Dermis blood vessel endothelial cell (primary cell): ENCODE data around the gene CACNA2D3. TPM values are rescaled to one million over a fixed set of nuclear protein-coding genes. Genes with fewer than 3 reads are reported as not detected.

Source experiments
- DNase-seq: peaks from one replicate; pipeline ENCODE4 v3.0.0; 2010
- total RNA-seq: library from RNA; depleted of rRNA; stranded (reverse); fragments of >200 nt; gene quantifications from 2 replicates; pipeline ENCODE4 v1.2.3, GENCODE V29; 2014

CACNA2D3 gene
- total RNA-seq, 1 donor from 2014 or later, result under 0.01 TPM

DNA sequence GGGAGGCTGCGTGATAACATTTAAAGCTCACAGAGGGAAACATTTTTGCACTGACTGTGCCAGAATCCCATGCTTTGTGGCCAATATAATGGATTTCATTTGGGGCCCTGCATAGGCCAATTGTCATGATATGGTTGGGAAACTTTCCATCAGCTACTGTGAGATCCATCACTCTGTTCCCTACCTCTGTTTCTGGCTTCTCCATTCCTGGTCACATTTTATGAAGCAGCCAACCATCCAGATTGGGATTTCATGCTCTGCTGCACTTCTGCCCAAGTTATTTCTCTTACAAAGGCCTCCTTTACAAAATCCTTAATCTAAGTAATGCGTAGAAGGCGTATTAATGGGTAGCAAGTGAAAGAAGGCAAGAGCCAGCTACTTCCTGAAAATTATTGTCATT is 584.4 kb downstream of the CACNA2D3 start:
- DNase-seq, result no peak

DNA sequence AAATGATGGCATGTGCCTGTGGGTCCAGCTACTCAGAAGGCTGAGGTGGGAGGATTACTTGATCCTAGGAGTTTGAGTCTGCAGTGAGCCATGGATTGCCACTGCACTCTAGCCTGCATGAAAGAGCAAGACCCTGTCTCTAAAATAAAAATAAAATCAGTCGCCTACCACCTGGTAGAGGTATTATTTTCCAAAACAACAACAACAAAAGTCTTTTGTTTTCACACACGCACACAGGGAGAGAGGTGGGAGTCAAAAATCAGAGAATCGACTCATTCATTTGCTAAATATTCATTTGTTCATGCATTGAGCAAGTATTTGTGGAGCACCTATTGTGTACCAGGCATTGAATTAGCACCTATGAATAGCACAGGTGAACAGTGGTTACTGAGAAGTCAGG is 587.4 kb downstream of the CACNA2D3 start:
- no peak for DNase-seq

GRCh38 chr3:54710954-54711353 is 588.6 kb downstream of the CACNA2D3 start:
- DNase-seq, result no peak

GRCh38 chr3:54712539-54712938 is 590.2 kb downstream of the CACNA2D3 start:
- DNase-seq, result no peak

DNA sequence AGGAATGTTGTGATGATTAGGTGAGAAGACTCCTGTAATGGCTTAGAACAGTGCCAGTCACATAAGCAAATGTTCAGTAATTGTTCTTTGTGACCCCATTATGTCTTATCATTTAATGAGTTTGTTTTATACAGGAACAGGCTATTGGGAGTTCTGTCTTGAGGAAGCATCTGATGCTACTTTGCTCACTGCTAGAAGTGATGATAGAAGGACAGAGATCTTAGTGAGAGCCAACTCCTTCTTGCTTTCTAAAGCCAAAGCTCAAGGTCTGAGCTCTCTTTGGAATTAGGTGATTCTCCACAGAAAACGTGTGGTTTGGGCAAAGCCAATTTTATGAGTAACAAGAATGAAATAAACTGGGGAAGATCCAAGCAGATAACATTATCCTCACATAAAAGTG is 590.7 kb downstream of the CACNA2D3 start:
- no peak for DNase-seq

GRCh38 chr3:54713455-54713854 is 591.1 kb downstream of the CACNA2D3 start:
- DNase-seq, result no peak

DNA sequence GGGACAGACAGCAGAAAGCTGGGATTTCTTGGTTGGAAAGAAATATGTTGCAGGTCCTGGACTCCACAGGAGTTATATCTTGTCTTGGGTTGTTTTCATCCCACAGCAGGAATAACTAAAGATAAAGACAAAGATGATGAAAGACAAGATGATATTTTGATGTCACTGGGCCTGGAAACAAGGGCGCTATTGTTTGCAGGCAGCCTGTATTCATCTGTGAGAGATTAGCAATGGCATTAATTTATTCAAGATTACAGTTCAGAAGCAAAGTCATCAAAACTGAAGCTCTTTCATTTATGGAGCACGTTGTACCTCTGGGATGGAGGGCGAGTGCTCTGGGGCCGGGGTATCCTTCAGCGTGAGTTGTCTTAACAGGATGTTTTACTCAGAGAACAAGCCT is 591.7 kb downstream of the CACNA2D3 start:
- DNase-seq, result no peak

DNA sequence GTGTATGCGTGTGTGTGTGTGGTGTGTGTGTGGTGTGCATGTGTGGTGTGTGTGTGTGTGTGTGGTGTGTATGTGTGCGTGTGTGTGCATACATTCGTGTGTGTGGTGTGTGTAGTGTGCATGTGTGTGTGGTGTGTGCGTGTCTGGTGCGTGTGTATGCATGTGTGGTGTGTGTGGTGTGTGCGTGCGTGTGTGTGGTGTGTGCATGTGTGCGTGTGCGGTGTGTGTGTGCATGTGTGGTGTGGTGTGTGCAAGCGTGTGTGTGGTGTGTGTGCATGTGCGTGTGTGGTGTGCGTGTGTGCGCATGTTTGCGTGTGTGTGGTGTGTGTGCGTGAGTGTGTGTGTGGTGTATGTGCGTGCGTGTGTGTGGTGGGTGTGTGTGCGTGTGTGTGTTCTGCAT is 595.2 kb downstream of the CACNA2D3 start:
- DNase-seq, result no peak

DNA sequence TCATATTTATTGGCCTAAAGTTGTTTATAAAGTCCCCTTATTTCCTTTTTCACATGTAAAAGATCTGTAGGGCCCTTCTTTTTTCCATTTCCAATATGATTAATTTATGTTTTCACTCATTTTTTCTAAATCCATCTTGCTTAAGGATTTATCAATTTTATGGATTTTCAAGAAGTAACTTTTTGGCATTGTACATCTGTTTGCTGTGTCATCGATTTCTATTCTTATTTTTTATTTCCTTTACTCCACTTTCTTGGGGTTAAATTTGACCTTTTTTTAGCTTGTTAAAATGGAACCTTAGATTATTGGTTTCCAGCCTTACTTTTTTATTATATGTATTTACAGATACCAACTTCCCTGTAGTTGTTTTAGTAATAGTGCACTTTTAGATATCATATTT is 597.6 kb downstream of the CACNA2D3 start:
- no peak for DNase-seq

- no peak for DNase-seq
Observed at GRCh38 chr3:54720604-54721003, 598.3 kb downstream of the CACNA2D3 start.

DNA sequence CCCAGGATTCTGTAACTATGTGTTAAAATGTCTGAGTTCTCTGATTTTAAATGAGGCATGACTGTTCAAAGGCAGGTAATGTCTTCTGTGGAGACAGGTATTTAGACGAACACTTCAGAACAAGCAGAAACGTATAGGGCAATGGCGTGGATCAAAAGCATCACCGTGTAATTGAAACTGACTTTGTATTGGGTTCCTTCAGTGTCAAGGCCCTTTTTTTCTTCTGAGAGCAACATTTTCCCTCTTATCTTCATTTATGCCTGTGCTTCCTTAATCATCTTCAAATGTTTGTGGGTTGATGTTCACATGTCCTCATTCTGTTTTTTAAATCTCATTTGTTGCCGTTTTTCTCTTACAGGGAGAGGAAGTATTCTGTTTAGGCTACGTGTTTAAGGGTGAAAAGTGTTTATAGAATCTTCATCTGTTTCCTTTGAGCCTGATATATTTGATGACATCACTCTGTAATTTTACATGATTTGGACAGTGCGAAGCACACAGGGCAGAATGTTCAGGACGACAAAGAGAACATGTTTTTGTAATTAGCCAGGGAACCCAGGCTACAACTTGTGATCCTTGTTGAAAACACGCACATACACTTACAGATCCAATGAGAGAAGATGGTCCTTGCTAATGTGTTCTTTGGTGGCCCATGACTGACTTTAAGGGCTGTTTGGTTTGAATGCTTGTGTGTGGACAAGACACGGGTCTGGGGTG is 609.5 kb downstream of the CACNA2D3 start:
- DNase-seq, result no peak

- no peak for DNase-seq
Observed at GRCh38 chr3:54733106-54734006, 611.0 kb downstream of the CACNA2D3 start.

DNA sequence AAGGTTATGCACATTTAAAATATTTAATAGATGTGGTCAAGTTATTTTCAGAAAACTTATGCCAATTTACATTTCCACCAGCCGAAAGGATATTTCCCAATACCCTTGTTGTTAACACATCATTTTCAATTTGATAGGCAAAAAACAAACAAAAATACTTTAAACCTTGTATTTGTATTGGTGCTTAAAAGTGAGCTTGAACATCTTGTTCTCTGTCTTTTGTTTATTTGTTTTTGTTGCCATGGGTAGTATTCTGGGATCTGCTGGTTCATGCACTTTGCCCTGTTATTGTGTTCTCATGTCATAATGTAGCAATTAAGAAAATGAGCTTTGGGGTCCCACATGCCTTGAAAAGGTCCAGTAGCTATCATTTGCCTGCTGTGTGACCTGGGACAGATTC is 614.1 kb downstream of the CACNA2D3 start:
- no peak for DNase-seq

DNA sequence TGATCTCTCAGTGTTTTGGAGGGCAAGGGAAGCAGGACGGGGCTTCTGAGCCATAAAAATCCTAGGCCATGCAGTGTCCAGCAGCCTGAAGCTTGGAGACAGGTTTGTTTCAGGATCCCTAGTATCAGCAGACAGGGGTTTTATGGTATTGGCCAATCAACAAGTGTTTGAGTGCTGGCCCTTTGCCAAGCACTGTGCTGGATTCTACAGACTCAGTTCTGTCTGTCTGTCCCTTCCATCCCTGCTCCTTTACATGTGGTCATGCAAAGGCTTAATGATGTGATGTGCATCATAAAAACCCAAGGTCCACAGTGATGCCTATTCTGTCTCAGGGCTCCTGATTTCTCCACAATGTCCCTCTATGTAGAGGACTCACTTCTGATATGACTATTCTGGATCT is 621.4 kb downstream of the CACNA2D3 start:
- DNase-seq, result no peak

DNA sequence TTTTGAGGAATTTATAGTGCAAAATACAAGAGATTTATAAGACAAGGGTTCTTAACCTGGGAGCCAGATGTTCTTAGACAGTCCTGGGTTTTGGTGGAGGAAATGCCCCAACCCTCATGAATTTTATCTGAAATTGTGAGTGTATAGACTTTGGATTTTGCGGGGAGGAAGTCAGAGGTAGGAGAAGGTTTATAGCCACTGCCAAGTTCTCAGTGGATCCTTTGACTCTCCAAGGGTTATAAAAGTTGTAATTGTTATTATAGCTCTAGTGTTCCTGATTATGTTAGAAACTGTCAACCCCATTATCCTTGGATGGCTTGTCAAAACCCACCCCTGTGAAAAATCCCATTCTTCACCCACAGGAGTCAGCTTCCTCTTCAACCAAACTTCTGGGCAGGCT is 621.9 kb downstream of the CACNA2D3 start:
- DNase-seq, result no peak

DNA sequence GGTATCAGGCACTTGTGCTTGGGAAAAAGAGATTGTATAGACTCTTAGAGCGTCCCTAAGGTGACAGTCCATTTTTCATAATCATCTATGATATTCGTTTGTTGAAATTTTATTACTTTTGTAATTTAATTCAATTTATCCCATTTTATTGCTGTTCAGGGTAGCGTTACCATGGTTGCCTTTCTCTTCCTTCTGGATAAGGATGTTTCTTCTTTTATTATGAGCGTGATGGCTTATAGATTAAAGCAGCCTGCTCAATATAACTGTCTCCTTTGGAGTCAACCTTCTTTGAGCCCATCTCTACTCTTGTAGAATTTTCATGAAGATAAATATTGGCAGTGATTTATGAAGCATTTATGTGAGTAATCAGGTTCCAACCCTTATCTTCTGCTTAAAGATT is 623.5 kb downstream of the CACNA2D3 start:
- DNase-seq, result no peak

GRCh38 chr3:54746722-54747121 is 624.4 kb downstream of the CACNA2D3 start:
- no peak for DNase-seq

DNA sequence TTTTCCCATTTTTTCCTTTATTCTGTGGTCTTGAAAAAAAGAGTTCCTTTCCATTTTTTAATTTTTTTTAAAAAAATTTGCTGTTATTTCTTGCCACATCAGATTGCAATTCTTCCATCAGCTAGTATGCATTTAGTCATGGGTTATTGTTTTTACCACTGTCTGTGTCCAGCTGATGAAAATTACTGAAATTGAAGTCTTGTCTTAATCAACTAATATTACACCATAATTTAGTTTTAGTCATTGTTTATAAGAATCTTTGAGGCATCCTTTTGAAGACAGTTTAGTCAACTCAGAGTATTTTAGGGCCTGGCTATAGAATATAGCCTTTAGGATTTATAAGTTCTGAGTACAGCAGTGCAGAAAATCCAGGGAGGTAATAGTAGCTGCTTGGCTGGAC is 633.4 kb downstream of the CACNA2D3 start:
- DNase-seq, result no peak

- no peak for DNase-seq
Observed at GRCh38 chr3:54756330-54756731, 634.0 kb downstream of the CACNA2D3 start.

DNA sequence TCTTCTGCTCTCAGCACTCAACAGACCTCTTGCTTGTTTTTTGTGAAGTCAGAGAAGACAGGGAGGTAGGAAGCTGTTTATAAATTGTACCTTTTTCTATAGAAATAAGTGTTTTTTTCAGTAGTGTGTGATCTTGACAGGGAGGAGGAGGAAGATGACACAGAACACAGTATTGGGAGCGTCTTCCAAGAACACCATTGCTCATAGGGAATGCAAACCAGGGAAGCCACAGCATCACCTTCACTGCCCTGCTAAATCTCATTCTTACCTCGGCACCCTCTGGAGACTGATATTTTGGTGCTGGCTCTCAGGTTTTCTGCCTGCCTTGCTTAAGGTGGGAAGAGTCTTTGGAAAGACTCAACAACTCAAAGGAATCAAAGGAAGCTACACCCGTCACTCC is 636.1 kb downstream of the CACNA2D3 start:
- DNase-seq, result no peak

- no peak for DNase-seq
Observed at GRCh38 chr3:54759166-54759565, 636.8 kb downstream of the CACNA2D3 start.

GRCh38 chr3:54760201-54760600 is 637.8 kb downstream of the CACNA2D3 start:
- no peak for DNase-seq

- DNase-seq, result no peak
Observed at GRCh38 chr3:54761637-54762036, 639.3 kb downstream of the CACNA2D3 start.

GRCh38 chr3:54764911-54765310 is 642.6 kb downstream of the CACNA2D3 start:
- no peak for DNase-seq
